Measurements from ENCODE around the gene RNF113B. TPM values are rescaled to one million over a fixed set of nuclear protein-coding genes. Genes with fewer than 3 reads are reported as not detected.

Gene RNF113B
- total and polyA plus RNA-seq, 2 of the 4 experiments (the other 2 are of a cell fraction): not detected

- WGBS, 2 experiments (ENCODE audit: extremely low coverage in 2 of 2, insufficient read length in 1 of 2): 100% methylated on average over 1 of the region's 5 CpGs; no CpG with 5 or more reads in 1 of the 2 experiments
- H3K4ac ChIP-seq (ENCODE audit: low read depth, low read length): peak overlapping the region; percentile 86
- peak overlapping the region; percentile 83 for H2BK120ac ChIP-seq (ENCODE audit: low read depth, low read length)
- intact Hi-C loops (cut with micrococcal nuclease) (loop anchor here (10.0 kb wide), 1 partner anchor 354 kb away; no protein-coding TSS in a partner anchor), in situ Hi-C loops (cut with MboI; ENCODE audit: low sequenced_read_pairs) (no loop called here), dilution Hi-C loops (cut with HindIII; ENCODE audit: low sequenced_read_pairs, unreplicated experiment) (no loop called here)
- H4K91ac ChIP-seq (ENCODE audit: insufficient read depth, low read depth, low read length): peak overlapping the region; percentile 95
- peaks cover 29% of the 10 kb centered on the region for H3K9me1 ChIP-seq (ENCODE audit: insufficient read depth, low read length)
- no peak overlapping the region for H3K4me3 ChIP-seq (ENCODE audit: insufficient read depth, low read depth, low read length)
- no peak for DNase-seq
- peaks cover 7% of the 10 kb centered on the region; the same call in 1 of the 2 replicates for H4K20me1 ChIP-seq (ENCODE audit: insufficient read depth, low read length)
- H3K27me3 ChIP-seq (ENCODE audit: control insufficient read depth, insufficient read depth, low read length): no peaks in the 10 kb centered on the region
- H3K56ac ChIP-seq (ENCODE audit: extremely low read depth, insufficient read depth, low read length): peak overlapping the region; percentile 5; the same call in 1 of the 2 replicates
- peak overlapping the region; percentile 90 for H3K23ac ChIP-seq (ENCODE audit: low read depth, low read length)
- H2AFZ ChIP-seq (replicated peaks; ENCODE audit: low read length, poor library complexity): no peak overlapping the region
- peak overlapping the region; percentile 97; the same call in 2 of the 3 replicates for H2BK15ac ChIP-seq (ENCODE audit: low read depth, low read length)
- BruUV-seq (replicated peaks): no TSS peak
- peak overlapping the region; percentile 94 for H2BK5ac ChIP-seq (ENCODE audit: low read depth, low read length, poor library complexity, severe bottlenecking)
- TF ChIP-seq NFE2L2 (IDR thresholded peaks at IDR 0.05; ENCODE audit: low read depth, low read length) (no peak), RAD21 (IDR thresholded peaks at IDR 0.05; ENCODE audit: low read length) (no peak), MXI1 (IDR thresholded peaks at IDR 0.05; ENCODE audit: borderline replicate concordance, low read depth, low read length) (no peak), CTCF (conservative IDR thresholded peaks at IDR 0.05; ENCODE audit: low read depth, low read length) (no peak), POLR2A (IDR thresholded peaks at IDR 0.05; ENCODE audit: low read depth, low read length) (no peak), CEBPB (IDR thresholded peaks at IDR 0.05; ENCODE audit: low read depth, low read length) (no peak), ELK1 (IDR thresholded peaks at IDR 0.05; ENCODE audit: borderline replicate concordance, low read depth, low read length) (no peak), MAFK (IDR thresholded peaks at IDR 0.05; ENCODE audit: low read depth, low read length) (no peak), CHD1 (IDR thresholded peaks at IDR 0.05; ENCODE audit: low read depth, low read length) (no peak), SMC3 (IDR thresholded peaks at IDR 0.05; ENCODE audit: low read depth, low read length) (no peak), BHLHE40 (IDR thresholded peaks at IDR 0.05; ENCODE audit: low read depth, low read length) (no peak), USF2 (IDR thresholded peaks at IDR 0.05; ENCODE audit: low read depth, low read length) (no peak), MAZ (IDR thresholded peaks at IDR 0.05; ENCODE audit: borderline replicate concordance, low read depth, low read length) (no peak), RFX5 (IDR thresholded peaks at IDR 0.05; ENCODE audit: low read depth, low read length) (no peak), RCOR1 (IDR thresholded peaks at IDR 0.05; ENCODE audit: insufficient replicate concordance, low read length) (no peak), FOS (IDR thresholded peaks at IDR 0.05; ENCODE audit: low read depth, low read length) (no peak)
- H3K9me3 ChIP-seq (ENCODE audit: control insufficient read depth, insufficient read depth, low read length): peaks cover 8% of the 10 kb centered on the region
- peak overlapping the region; percentile 98 for H4K5ac ChIP-seq (ENCODE audit: low read depth, low read length)
- H3K9ac ChIP-seq (ENCODE audit: low read depth, low read length): no peak overlapping the region; the same call in 1 of the 2 replicates
- H4K8ac ChIP-seq (ENCODE audit: low read depth in 2 of 2, low read length in 2 of 2): peak overlapping the region; percentile 52 to 90
- ChIA-PET CTCF (no interaction called here), POLR2A (ENCODE audit: unreplicated experiment) (no interaction called here)
- H2AK5ac ChIP-seq (ENCODE audit: low read depth, low read length): peak overlapping the region; percentile 97
- peaks cover 43 to 78% of the 10 kb centered on the region in 2 experiments for H3K79me1 ChIP-seq (ENCODE audit: low read depth in 1 of 2, low read length in 2 of 2)
- ATAC-seq (ENCODE audit: low read depth): no peak
- H3K27ac ChIP-seq (ENCODE audit: insufficient read depth, low read length): peak overlapping the region; percentile 93
- peaks cover 27% of the 10 kb centered on the region for H3K4me1 ChIP-seq (ENCODE audit: control insufficient read depth, insufficient read depth, low read length)
- H3K18ac ChIP-seq (ENCODE audit: low read depth, low read length): peak overlapping the region; percentile 83
- H2AK9ac ChIP-seq (replicated peaks; ENCODE audit: low read depth, low read length, poor library complexity): no peak overlapping the region
- H3K36me3 ChIP-seq (ENCODE audit: control insufficient read depth, insufficient read depth, low read length): peaks cover 8% of the 10 kb centered on the region
- H3K14ac ChIP-seq (replicated peaks; ENCODE audit: low read depth, low read length): peak overlapping the region; percentile 82
- H2BK20ac ChIP-seq (ENCODE audit: low read depth, low read length): peak overlapping the region; percentile 96; the same call in 1 of the 2 replicates
- no peak overlapping the region for H3K4me2 ChIP-seq (ENCODE audit: low read depth, low read length)
These were observed 31.5 kb upstream of the RNF113B start for GRCh38 chr13:98208606-98209005.
